HG03139 (cell line): ENCODE results near the gene TXNDC16.

Experiments
- ATAC-seq: cut with Tn5 transposase; IDR thresholded peaks from one replicate; pipeline ENCODE4 v1.9.1; 2021; ENCODE audit not compliant: unreplicated experiment

Gene TXNDC16

GRCh38 chr14:52455291-52456088, 96.8 kb downstream of the TXNDC16 start:
- ATAC-seq: no peak

- ATAC-seq: no peak
Measured at GRCh38 chr14:52447236-52447635, 105.1 kb downstream of the TXNDC16 start.

GRCh38 chr14:52446355-52446754, 106.0 kb downstream of the TXNDC16 start:
- no peak for ATAC-seq

- no peak for ATAC-seq
Measured at GRCh38 chr14:52443506-52443905, 108.8 kb downstream of the TXNDC16 start.

- no peak for ATAC-seq
Measured at GRCh38 chr14:52442602-52443001, 109.7 kb downstream of the TXNDC16 start.

GRCh38 chr14:52442166-52442565, 110.1 kb downstream of the TXNDC16 start:
- no peak for ATAC-seq

GRCh38 chr14:52439476-52439875, 112.8 kb downstream of the TXNDC16 start:
- ATAC-seq: no peak

- ATAC-seq: no peak
Measured at GRCh38 chr14:52434955-52435354, 117.3 kb downstream of the TXNDC16 start.

- no peak for ATAC-seq
Measured at GRCh38 chr14:52430474-52430873, 121.8 kb downstream of the TXNDC16 start.

GRCh38 chr14:52429451-52429850, 122.9 kb downstream of the TXNDC16 start:
- ATAC-seq: no peak

GRCh38 chr14:52427460-52427859, 124.8 kb downstream of the TXNDC16 start:
- ATAC-seq: no peak

- ATAC-seq: no peak
Measured at GRCh38 chr14:52422650-52423356, 129.5 kb downstream of the TXNDC16 start.

- no peak for ATAC-seq
Measured at GRCh38 chr14:52417139-52417538, 135.2 kb downstream of the TXNDC16 start.

GRCh38 chr14:52413729-52414408, 138.4 kb downstream of the TXNDC16 start:
- no peak for ATAC-seq

- ATAC-seq: no peak
Measured at GRCh38 chr14:52412426-52412825, 139.9 kb downstream of the TXNDC16 start.

- no peak for ATAC-seq
Measured at GRCh38 chr14:52405314-52405713, 147.0 kb downstream of the TXNDC16 start.

- ATAC-seq: peak; percentile 68
Measured at GRCh38 chr14:52402812-52403526, 149.3 kb downstream of the TXNDC16 start.

GRCh38 chr14:52400846-52401245, 151.5 kb downstream of the TXNDC16 start:
- ATAC-seq: no peak

GRCh38 chr14:52399921-52400595, 152.2 kb downstream of the TXNDC16 start:
- ATAC-seq: no peak

- no peak for ATAC-seq
Measured at GRCh38 chr14:52399104-52399503, 153.2 kb downstream of the TXNDC16 start.

GRCh38 chr14:52397844-52398243, 154.5 kb downstream of the TXNDC16 start:
- no peak for ATAC-seq
